Mononuclear cell (primary cell): ENCODE measurements around the gene CCT7. TPM values are rescaled to one million over a fixed set of nuclear protein-coding genes. Genes with fewer than 3 reads are reported as not detected.

Source experiments
- H3K27me3 ChIP-seq: 2 replicates; pipeline ENCODE4 v1.6.0; 2011; ENCODE audit warnings: low read length, control low read depth; ENCODE audit not compliant: insufficient read depth
- H3K4me1 ChIP-seq: 2 replicates; pipeline ENCODE4 v1.5.1; 2011; ENCODE audit warnings: mild to moderate bottlenecking, low read length, control low read depth; ENCODE audit not compliant: insufficient read depth
- H3K4me3 ChIP-seq: 2 replicates; pipeline ENCODE4 v1.5.1; 2011; ENCODE audit warnings: mild to moderate bottlenecking, low read length, moderate library complexity
- H3K9me3 ChIP-seq: 2 replicates; pipeline ENCODE4 v1.5.1; 2011; ENCODE audit warnings: low read depth, mild to moderate bottlenecking, control low read depth, low read length
- total RNA-seq: library from RNA; depleted of rRNA; stranded (reverse); fragments of >200 nt; gene quantifications from one replicate; pipeline ENCODE4 v1.2.3, GENCODE V29; 2012

The CCT7 gene
- total RNA-seq, 1 donor: 66.3 TPM

DNA sequence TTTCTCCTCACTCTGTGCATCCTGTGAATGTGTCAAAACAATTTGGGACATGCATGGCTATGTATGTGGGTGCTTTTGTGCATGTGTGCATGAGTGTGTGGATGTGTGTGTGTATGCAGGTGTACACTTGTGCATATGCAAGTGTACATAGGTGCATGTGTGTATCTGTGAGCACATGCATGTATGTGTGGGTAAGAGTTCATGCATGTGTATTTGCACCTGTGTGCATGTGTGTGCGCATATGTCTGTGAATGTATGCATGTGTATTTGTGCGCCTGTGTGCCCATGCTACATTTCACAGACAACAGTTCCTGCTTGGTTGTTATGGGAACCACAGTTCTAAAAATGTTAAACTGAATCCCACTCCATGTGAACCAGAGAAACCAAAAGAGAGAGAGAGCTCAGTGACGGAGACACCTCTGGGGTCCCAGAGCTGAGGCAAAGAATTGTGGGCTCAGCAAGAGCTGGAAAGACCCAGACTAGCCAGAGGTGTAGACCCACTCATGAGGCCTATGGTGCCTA, 52.1 kb downstream of the CCT7 start:
- peaks cover 23% of the 10 kb centered on the region for H3K27me3 ChIP-seq
- no peak overlapping the region for H3K4me3 ChIP-seq
- H3K9me3 ChIP-seq: no peaks in the 10 kb centered on the region
- peaks cover 39% of the 10 kb centered on the region for H3K4me1 ChIP-seq

DNA sequence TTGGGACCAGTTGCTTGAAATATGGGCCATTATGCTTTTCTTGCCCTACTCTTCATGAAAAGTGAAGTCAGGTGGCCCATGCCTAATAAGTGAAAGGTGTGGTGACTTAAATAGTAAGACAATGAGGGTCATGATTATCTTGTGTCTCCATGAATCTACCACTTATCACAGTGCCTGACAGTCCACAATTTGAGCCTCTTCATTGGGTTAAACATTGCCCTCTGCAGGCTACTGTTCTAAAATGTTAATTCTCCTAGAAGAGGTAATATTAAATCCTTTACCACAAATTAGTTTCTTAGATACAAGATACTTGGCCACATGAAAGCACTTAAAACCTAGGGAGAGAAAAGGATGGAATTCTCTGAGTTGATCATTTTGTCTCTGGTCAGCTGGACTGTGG, 55.2 kb downstream of the CCT7 start:
- H3K4me1 ChIP-seq: peaks cover 54% of the 10 kb centered on the region
- H3K27me3 ChIP-seq: peaks cover 54% of the 10 kb centered on the region
- no peak overlapping the region for H3K4me3 ChIP-seq
- H3K9me3 ChIP-seq: peaks cover 1% of the 10 kb centered on the region

DNA sequence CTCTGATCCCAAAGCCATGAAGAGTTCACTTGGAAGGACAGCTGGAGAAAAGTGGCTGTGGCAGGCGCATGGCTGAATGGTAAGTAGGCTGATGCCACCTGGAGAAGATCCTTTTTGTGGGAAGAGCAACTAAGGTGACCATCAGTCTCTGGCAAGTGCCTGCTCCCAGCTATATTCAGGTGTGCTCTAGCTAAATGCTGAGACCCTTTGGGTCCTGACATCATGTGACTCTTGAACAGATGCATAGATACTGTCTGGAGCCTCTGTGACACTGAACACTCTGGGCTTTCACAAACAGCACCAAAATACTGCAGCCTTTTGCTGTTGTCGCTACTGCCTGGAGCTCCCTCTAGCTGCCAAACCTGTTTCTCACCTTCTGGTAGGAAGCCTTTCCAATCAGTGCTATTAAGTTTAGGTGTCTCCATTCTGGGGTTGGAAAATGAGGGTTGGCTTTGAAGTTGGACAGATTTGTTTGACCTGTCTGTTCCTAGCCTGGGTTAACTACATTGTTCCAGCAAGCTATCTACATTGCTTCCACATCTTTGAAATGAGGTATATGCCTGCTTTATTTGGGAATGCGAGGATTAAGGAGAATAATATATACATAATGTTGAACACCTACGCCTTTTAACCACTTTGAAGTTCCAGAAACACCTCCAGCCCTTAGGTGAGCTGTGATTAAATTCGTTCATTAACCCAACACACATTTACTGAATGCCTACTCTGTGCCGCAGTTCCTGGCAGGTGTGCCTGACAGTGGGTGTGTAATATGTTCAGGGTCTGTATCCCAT, 56.1 kb downstream of the CCT7 start:
- H3K4me3 ChIP-seq: no peak overlapping the region
- H3K4me1 ChIP-seq: peaks cover 48% of the 10 kb centered on the region
- peaks cover 63% of the 10 kb centered on the region for H3K27me3 ChIP-seq

DNA sequence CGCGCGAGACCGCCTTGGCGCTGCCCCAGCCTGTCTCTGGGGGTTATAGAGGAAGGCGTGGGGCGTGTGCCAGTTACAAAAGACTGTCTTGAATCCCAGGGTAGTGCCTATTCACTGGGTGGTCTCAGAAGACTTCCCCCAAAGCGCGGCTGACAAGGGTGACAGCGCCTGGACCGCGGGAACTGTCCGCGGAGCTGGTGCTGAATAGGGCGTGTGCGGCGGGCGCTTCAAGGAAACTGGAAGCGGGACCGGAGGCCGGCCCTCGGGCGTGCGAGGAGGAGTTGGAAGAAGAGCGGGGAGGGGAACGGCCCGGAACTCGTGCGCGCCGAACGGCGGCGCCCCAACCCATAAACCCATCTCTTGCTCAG, 57.0 kb downstream of the CCT7 start:
- Histone ChIP-seq H3K4me1 (peaks cover 40% of the 10 kb centered on the region), H3K27me3 (peaks cover 71% of the 10 kb centered on the region), H3K4me3 (no peak overlapping the region), H3K9me3 (peaks cover 4% of the 10 kb centered on the region)

More for the DNA sequence above, 56.1 kb downstream of the CCT7 start:
- H3K9me3 ChIP-seq: peaks cover 4% of the 10 kb centered on the region

DNA sequence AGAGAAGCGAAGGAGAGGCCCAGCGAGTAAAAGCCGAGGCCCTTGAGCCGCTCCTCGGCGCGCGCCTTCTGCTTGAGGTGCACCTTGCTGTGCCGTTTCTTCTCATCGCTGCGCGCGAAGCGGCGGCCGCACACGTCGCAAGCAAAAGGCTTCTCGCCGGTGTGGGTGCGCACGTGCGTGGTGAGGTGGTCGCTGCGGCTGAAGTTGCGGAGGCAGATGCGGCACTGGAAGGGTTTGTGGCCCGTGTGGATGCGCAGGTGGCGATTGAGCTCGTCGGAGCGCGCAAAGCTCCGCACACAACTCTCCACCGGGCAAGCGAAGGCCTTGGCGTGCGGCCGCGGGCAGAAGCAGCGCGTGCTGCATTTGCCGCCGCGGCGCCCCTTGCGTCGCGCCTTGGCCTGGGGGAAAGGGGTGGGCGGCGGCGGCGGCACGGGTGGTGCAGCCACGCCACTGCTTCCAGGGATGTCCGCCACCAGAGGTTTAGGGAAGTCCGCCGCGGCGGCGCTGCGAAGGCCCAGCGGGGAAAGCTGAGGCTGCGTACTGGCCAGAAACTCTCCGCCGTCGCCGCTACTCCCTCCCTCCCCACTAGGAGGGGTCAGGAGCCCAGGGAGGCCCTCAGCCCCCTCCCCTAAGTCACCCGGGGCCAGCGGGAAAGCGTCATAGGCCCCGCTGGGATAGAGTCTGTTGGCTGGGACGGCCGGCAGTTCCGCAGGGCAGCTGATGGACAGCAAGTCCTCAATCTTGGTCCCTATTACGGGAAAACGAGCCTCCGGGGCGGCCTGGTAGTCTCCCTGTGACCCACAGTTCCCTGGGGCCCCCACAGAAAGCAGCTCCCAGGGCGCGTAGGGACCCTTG, 57.6 kb downstream of the CCT7 start:
- peaks cover 78% of the 10 kb centered on the region for H3K27me3 ChIP-seq
- H3K9me3 ChIP-seq: peaks cover 4% of the 10 kb centered on the region
- peaks cover 34% of the 10 kb centered on the region for H3K4me1 ChIP-seq
- no peak overlapping the region for H3K4me3 ChIP-seq

DNA sequence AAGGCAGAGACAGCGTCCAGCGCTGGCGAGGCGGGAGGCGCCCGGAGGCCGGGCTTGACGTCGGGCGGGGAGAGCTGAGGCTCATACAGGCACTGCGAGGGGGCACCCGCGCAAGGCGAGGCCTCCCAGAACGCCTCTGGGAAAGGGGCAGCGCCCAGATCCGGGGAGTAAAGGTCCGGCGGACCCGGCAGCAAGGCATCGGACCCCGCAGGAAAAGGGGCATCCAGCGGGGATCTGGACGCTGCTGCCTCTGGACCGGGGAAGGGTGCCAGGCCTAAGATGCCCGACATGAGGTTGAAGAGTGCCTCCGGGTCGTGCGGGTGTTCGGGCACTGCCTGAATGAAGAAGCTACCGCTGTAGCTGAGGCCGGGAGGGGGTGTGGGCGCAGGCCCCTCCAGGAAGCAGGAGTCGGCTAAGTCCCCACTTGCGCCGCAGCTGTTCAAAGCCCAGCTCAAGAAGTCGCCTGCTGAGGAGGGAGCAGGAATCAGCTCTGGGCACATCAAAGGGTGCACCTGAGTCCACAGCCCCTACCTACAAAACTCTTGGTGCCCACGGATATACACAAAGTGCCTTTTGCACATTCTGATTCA, 58.3 kb downstream of the CCT7 start:
- H3K4me3 ChIP-seq: no peak overlapping the region
- H3K4me1 ChIP-seq: peaks cover 30% of the 10 kb centered on the region
- H3K27me3 ChIP-seq: peaks cover 85% of the 10 kb centered on the region
- peaks cover 4% of the 10 kb centered on the region for H3K9me3 ChIP-seq

DNA sequence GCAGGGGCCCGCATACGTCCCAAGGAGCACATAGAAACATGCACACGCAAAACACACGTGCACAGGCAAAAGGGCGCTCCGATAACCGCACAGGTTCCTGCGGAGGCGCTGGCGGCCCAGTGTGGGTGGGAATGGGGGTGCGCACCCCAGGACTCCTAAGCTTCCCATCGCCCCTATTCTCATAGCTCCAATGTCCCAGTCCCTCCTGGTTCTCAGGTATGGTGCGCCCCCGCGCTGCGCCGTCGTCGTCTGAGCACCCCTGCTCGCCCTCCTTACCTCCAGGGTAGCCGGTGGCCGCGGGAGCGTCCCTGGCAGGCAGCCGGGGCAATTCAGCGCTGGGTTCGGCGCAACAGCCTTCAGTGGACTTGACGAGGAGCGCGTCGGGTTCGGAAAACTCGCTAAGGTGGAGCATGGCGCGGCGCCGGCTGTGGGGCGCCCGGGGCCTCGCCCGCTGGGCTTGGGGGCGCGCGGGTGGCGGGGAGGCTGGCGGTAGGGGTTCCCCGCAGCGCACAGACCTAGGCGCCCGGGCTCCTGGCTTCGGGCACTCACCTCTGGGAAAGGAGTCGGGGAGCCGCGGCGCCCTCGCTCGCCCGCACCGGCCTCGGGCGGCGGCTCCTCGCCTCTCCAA, 58.9 kb downstream of the CCT7 start:
- peaks cover 4% of the 10 kb centered on the region for H3K9me3 ChIP-seq
- H3K4me3 ChIP-seq: peak overlapping the region; percentile 30
- peaks cover 30% of the 10 kb centered on the region for H3K4me1 ChIP-seq
- peaks cover 91% of the 10 kb centered on the region for H3K27me3 ChIP-seq

DNA sequence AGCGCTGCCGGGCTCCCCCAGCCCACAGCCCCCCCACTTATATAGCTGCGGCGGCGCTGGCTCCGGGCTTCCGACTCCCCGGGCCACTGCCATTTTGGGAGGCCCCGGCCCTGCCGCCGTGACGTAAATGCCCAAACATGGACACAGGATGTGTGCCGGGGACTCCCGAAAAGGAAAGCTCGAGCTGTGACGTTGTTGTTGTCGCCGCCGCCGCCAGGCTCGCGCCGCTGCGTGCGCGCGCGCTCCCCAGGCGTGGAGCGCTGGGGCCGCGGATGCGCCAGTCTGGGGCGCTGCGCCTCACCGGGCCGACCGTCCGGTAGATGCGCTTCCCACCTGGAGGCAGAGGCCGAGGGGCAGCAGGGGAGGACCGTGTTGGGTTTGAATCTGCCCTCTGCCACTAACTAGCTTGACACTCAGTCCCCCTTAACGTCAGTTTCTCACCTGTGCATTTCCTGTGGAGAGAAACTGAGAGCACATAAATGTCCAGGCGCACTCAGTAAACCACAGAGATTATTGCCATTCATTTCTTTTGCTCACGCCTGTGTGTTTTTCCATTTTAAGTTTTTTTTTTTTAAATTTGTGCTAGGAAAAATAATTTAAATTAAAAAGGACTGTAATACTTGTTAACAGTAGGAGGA, 59.5 kb downstream of the CCT7 start, which contains the start of gene EGR4:
Gene EGR4 (minus strand): TSS at position 15 of the 638 bp plus-strand sequence. CDS start 231 bp downstream, outside the sequence.
- Histone ChIP-seq H3K4me1 (peaks cover 30% of the 10 kb centered on the region), H3K4me3 (peak within 1 kb of the TSS; percentile 30), H3K27me3 (peaks cover 92% of the 10 kb centered on the region), H3K9me3 (peaks cover 4% of the 10 kb centered on the region)

DNA sequence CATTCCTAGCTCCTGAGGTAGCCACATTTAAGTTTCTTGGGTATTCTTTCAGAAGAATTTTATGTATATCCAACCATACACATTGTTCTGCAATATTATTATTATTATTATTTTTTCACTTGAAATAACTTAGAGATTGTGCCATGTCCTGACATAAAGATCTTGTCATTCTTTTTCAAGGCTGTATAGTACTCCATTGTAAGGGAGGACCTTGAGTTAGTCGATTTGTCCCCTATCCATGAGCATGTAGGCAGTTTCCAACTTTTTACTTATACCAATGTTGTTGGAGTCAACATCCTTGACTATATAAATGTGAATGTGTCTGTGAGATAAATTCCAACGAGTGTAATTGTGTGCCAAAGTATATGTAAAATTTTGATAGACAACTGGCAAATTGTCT, 60.1 kb downstream of the CCT7 start:
- Histone ChIP-seq H3K4me3 (no peak overlapping the region), H3K4me1 (peaks cover 30% of the 10 kb centered on the region), H3K9me3 (peaks cover 4% of the 10 kb centered on the region), H3K27me3 (peaks cover 88% of the 10 kb centered on the region)

DNA sequence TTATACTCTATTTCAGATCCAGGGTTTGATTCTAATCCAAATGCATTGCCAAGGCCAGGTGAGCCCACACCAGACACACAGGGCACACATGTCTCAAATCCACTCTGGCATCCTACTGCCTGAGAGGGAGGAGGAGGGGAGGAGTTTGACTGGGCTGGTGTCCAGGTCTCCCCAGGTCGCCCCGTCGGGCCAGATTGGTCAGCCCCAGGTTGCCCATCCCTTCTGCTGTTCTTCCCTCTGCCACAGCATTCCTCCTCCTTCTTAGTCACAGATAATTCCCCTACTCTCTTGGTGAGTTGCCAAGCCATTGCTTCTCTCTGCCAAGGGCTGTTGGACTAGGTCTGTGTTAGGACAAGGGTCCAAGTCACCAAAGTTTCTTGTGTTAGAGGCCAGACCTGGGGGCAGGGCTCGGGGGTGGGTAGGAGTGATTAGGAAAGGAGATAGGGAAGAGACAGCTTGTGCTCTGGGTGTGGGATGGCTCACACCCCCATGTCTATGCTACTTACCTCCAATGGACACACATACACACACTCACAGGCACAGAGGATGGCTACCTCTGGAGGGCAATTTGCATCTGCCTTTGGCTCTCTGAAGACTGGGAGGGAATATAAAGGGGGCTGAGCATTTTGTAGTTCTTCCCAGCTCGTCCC, 61.8 kb downstream of the CCT7 start:
- peaks cover 29% of the 10 kb centered on the region for H3K4me1 ChIP-seq
- H3K9me3 ChIP-seq: peaks cover 4% of the 10 kb centered on the region
- H3K4me3 ChIP-seq: no peak overlapping the region
- peaks cover 80% of the 10 kb centered on the region for H3K27me3 ChIP-seq

DNA sequence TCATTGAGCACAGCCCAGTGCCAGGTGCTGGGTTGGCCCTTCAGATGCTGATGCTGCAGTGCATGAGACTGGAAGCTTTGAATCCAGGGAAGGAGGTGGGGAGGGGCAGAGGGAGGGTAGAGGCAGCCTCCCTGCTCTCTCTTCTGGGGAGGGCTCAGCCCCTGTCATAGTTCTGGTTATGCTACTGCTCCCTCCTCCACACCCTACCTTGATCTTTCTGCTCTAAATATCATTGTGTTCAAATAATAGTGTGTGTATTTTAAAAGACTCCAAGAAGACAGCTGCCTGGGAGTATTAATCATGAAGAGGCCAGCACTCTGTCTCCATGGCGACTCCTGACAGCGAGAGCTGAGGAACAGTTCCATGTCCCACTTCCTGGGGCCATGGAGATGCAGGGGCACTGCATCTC, 63.0 kb downstream of the CCT7 start:
- H3K4me1 ChIP-seq: peaks cover 16% of the 10 kb centered on the region
- H3K4me3 ChIP-seq: no peak overlapping the region
- peaks cover 70% of the 10 kb centered on the region for H3K27me3 ChIP-seq
- peaks cover 4% of the 10 kb centered on the region for H3K9me3 ChIP-seq

DNA sequence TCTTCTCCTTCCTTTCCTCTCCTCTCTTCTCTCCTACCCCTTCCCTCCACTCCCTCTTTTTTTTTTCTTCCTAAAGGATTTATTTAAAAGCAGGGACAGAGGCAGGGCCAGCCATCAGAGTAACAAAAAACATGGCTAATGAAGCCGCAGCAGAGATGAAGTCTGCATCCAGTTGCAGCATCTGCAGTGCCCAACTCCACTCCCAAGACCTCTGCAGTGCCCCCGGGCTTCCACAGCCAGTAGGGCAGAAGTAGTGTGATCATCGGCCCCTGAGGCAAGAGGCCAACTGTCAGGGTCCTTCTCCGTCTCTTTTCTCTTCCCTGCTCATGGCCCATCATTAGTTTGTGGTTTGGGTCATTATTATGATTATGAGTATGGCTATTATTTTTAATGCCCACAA, 63.5 kb downstream of the CCT7 start:
- Histone ChIP-seq H3K27me3 (peaks cover 66% of the 10 kb centered on the region), H3K4me3 (no peak overlapping the region), H3K4me1 (peaks cover 14% of the 10 kb centered on the region), H3K9me3 (peaks cover 4% of the 10 kb centered on the region)

DNA sequence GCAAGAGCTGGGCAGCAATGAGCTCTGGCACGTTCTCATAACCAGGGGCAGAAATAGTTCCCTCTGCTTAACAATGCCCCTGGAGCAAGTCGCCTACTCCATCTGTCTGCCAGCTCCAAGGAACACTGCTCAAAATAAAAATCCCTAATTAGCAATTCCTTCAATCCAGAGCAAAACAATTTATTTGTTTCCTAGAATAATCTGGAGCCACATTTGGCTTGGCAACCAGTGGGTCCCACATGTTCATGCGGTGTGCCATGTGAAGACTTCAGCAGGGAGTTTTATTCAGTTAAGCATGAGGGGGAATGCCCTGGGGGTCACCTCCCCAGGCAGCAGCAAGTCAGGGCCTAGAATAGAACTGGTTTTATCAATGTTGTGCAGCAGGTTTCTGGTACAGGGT, 66.8 kb downstream of the CCT7 start:
- H3K27me3 ChIP-seq: peaks cover 39% of the 10 kb centered on the region
- H3K9me3 ChIP-seq: no peaks in the 10 kb centered on the region
- no peak overlapping the region for H3K4me3 ChIP-seq
- no peaks in the 10 kb centered on the region for H3K4me1 ChIP-seq

DNA sequence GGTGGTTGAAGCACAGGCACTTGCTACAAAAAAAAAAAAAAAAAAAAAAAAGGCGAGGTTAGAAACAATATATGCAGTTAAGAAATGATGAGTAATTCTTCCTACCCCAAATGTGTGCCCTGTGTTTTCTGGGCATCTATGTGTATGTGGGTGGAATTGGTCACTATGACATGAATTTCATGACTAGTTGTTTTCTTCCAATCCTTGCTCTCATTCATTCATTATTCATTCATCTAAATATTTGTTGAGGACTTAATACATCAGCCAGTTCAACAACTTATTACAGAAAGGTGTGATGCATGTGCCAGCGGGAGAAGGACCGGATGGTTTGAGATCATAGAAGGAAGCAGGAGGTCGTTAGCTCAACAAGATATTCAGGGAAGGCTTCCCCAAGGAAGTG, 67.5 kb downstream of the CCT7 start:
- Histone ChIP-seq H3K9me3 (no peaks in the 10 kb centered on the region), H3K4me3 (no peak overlapping the region), H3K27me3 (peaks cover 32% of the 10 kb centered on the region), H3K4me1 (no peaks in the 10 kb centered on the region)
